Measurements from ENCODE around the gene MLIP. TPM values are rescaled to one million over a fixed set of nuclear protein-coding genes. Genes with fewer than 3 reads are reported as not detected.

The MLIP gene
- total RNA-seq, 1 donor from 2014 or later, result not detected

DNA sequence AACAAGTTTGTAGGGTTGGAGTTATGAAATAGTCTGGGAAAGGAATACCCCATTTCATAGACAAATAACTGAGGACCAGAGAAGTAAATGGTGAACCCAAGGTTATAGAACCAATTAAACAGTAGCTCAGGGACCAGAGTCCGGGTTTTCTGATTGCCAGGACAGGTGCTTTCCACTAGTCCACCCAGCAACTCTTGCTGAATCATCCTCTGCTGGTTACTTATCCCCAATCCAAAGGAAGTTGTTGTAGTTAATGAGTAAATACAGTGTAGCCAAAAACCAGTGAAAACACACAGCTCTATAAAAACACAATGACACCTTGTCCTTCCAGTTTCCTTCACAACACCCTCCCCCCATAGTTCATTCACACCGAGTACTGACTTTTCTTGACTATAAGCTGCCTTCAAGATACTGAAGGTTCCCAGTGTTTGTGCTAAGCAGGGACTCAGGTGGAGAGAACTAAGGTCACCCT lies 196.2 kb downstream of the MLIP start:
- no peak for DNase-seq (ENCODE audit: low spot score)
- Histone ChIP-seq H2AFZ (replicated peaks) (no peak overlapping the region), H3K36me3 (no peaks in the 10 kb centered on the region), H3F3A (ENCODE audit: low read depth) (no peaks in the 10 kb centered on the region), H3K27me3 (no peaks in the 10 kb centered on the region), H3K4me2 (no peak overlapping the region), H4K20me1 (ENCODE audit: low read depth) (no peaks in the 10 kb centered on the region), H3K9ac (no peak overlapping the region), H3K4me1 (no peaks in the 10 kb centered on the region), H3K27ac (no peak overlapping the region), H3K4me3 (no peak overlapping the region), H3K9me3 (ENCODE audit: low read depth) (no peaks in the 10 kb centered on the region), H3K79me2 (ENCODE audit: low read depth) (no peaks in the 10 kb centered on the region)
- no peak overlapping the region for H3K27ac Mint-ChIP-seq
- H3K36me3 Mint-ChIP-seq, result no peaks in the 10 kb centered on the region
- no peaks in the 10 kb centered on the region for H3K27me3 Mint-ChIP-seq (ENCODE audit: insufficient read depth, low read depth)
- H3K9me3 Mint-ChIP-seq, result no peaks in the 10 kb centered on the region
- TF ChIP-seq EZH2 (IDR thresholded peaks at IDR 0.05), result no peak
- TF ChIP-seq EZH2phosphoT487 (IDR thresholded peaks at IDR 0.05), result no peak
- TF ChIP-seq, protein P1, sequence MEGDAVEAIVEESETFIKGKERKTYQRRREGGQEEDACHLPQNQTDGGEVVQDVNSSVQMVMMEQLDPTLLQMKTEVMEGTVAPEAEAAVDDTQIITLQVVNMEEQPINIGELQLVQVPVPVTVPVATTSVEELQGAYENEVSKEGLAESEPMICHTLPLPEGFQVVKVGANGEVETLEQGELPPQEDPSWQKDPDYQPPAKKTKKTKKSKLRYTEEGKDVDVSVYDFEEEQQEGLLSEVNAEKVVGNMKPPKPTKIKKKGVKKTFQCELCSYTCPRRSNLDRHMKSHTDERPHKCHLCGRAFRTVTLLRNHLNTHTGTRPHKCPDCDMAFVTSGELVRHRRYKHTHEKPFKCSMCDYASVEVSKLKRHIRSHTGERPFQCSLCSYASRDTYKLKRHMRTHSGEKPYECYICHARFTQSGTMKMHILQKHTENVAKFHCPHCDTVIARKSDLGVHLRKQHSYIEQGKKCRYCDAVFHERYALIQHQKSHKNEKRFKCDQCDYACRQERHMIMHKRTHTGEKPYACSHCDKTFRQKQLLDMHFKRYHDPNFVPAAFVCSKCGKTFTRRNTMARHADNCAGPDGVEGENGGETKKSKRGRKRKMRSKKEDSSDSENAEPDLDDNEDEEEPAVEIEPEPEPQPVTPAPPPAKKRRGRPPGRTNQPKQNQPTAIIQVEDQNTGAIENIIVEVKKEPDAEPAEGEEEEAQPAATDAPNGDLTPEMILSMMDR (IDR thresholded peaks at IDR 0.05), result no peak
- no peak overlapping the region for H3K4me3 Mint-ChIP-seq
- H3K4me1 Mint-ChIP-seq, result no peaks in the 10 kb centered on the region

GRCh38 chr6:54308289-54308985 lies 197.2 kb downstream of the MLIP start, which contains the start of gene TINAG:
Gene TINAG (plus strand): TSS chr6:54308441. CDS start chr6:54308551, 110 bp downstream.
- Histone ChIP-seq H3K4me3 (no peak within 1 kb of the TSS), H3K27me3 (no peaks in the 10 kb centered on the region), H3K27ac (no peak within 1 kb of the TSS), H3K9me3 (ENCODE audit: low read depth) (no peaks in the 10 kb centered on the region), H2AFZ (replicated peaks) (peak within 1 kb of the TSS; percentile 54), H4K20me1 (ENCODE audit: low read depth) (no peaks in the 10 kb centered on the region), H3K9ac (no peak within 1 kb of the TSS), H3K36me3 (no peaks in the 10 kb centered on the region), H3K4me1 (no peaks in the 10 kb centered on the region), H3K79me2 (ENCODE audit: low read depth) (no peaks in the 10 kb centered on the region), H3F3A (ENCODE audit: low read depth) (no peaks in the 10 kb centered on the region), H3K4me2 (no peak within 1 kb of the TSS)
- Mint-ChIP-seq H3K36me3 (no peaks in the 10 kb centered on the region), H3K4me1 (no peaks in the 10 kb centered on the region), H3K4me3 (no peak within 1 kb of the TSS), H3K9me3 (no peaks in the 10 kb centered on the region), H3K27me3 (ENCODE audit: insufficient read depth, low read depth) (no peaks in the 10 kb centered on the region), H3K27ac (no peak within 1 kb of the TSS)
- TF ChIP-seq, protein P1 (IDR thresholded peaks at IDR 0.05), result no peak
- TF ChIP-seq EZH2 (IDR thresholded peaks at IDR 0.05), result no peak
- TF ChIP-seq EZH2phosphoT487 (IDR thresholded peaks at IDR 0.05), result no peak
- no peak for DNase-seq (ENCODE audit: low spot score)

- H3K4me1 ChIP-seq, result no peaks in the 10 kb centered on the region
- Mint-ChIP-seq H3K27ac (no peak overlapping the region), H3K4me1 (no peaks in the 10 kb centered on the region), H3K4me3 (no peak overlapping the region), H3K27me3 (ENCODE audit: insufficient read depth, low read depth) (no peaks in the 10 kb centered on the region), H3K36me3 (no peaks in the 10 kb centered on the region), H3K9me3 (no peaks in the 10 kb centered on the region)
- DNase-seq (ENCODE audit: low spot score), result no peak
- H3K27me3 ChIP-seq, result no peaks in the 10 kb centered on the region
- H2AFZ ChIP-seq (replicated peaks), result peak overlapping the region; percentile 54
- no peak overlapping the region for H3K4me3 ChIP-seq
- no peaks in the 10 kb centered on the region for H3K79me2 ChIP-seq (ENCODE audit: low read depth)
- no peak overlapping the region for H3K27ac ChIP-seq
- TF ChIP-seq EZH2 (IDR thresholded peaks at IDR 0.05) (no peak), EZH2phosphoT487 (IDR thresholded peaks at IDR 0.05) (no peak)
- TF ChIP-seq, protein P1 (IDR thresholded peaks at IDR 0.05), result no peak
- no peaks in the 10 kb centered on the region for H3K9me3 ChIP-seq (ENCODE audit: low read depth)
- H3F3A ChIP-seq (ENCODE audit: low read depth), result no peaks in the 10 kb centered on the region
- H4K20me1 ChIP-seq (ENCODE audit: low read depth), result no peaks in the 10 kb centered on the region
- H3K4me2 ChIP-seq, result no peak overlapping the region
- no peaks in the 10 kb centered on the region for H3K36me3 ChIP-seq
- H3K9ac ChIP-seq, result no peak overlapping the region
Measured at GRCh38 chr6:54308986-54309315, 197.7 kb downstream of the MLIP start.

Data from neural progenitor cell (in vitro differentiated cells).